Neural progenitor cell (in vitro differentiated cells): ENCODE measurements around the gene PRMT7. TPM values are rescaled to one million over a fixed set of nuclear protein-coding genes. Genes with fewer than 3 reads are reported as not detected.

Experiments used
- DNase-seq: peaks from one replicate; pipeline ENCODE4 v3.0.0-alpha.2; 2016; ENCODE audit warnings: low spot score
- H2AFZ ChIP-seq: fragments of 200-600 bp; sonication (generic); replicated peaks from 2 replicates; pipeline ENCODE4 v1.6.1; 2016; ENCODE audit warnings: antibody characterized with exemption
- H3F3A ChIP-seq: fragments of 200-600 bp; sonication (generic); 2 replicates; pipeline ENCODE4 v1.6.1; 2016; ENCODE audit warnings: antibody characterized with exemption, low read depth
- H3K27ac ChIP-seq: fragments of 200-600 bp; sonication (generic); 2 replicates; pipeline ENCODE4 v1.5.1; 2016; ENCODE audit warnings: mild to moderate bottlenecking
- H3K27me3 ChIP-seq: fragments of 200-600 bp; sonication (generic); 2 replicates; pipeline ENCODE4 v1.6.1; 2016; ENCODE audit warnings: mild to moderate bottlenecking, moderate library complexity
- H3K36me3 ChIP-seq: fragments of 200-600 bp; sonication (generic); 2 replicates; pipeline ENCODE4 v1.5.1; 2016
- H3K4me1 ChIP-seq: fragments of 200-600 bp; sonication (generic); 2 replicates; pipeline ENCODE4 v1.6.1; 2016; ENCODE audit warnings: mixed run types
- H3K4me2 ChIP-seq: fragments of 200-600 bp; sonication (generic); 2 replicates; pipeline ENCODE4 v1.6.1; 2016
- H3K4me3 ChIP-seq: fragments of 200-600 bp; sonication (generic); 2 replicates; pipeline ENCODE4 v1.5.1; 2016
- H3K79me2 ChIP-seq: fragments of 200-600 bp; sonication (generic); 2 replicates; pipeline ENCODE4 v1.6.1; 2016; ENCODE audit warnings: low read depth
- H3K9ac ChIP-seq: fragments of 200-600 bp; sonication (generic); 2 replicates; pipeline ENCODE4 v1.6.1; 2016
- H3K9me3 ChIP-seq: fragments of 200-600 bp; sonication (generic); 2 replicates; pipeline ENCODE4 v1.5.1; 2016; ENCODE audit warnings: low read depth
- H4K20me1 ChIP-seq: fragments of 200-600 bp; sonication (generic); 2 replicates; pipeline ENCODE4 v1.6.1; 2016; ENCODE audit warnings: low read depth
- H3K27ac Mint-ChIP-seq: 3 replicates; pipeline ENCODE4 v1.8.0; 2021; ENCODE audit warnings: mixed read lengths
- H3K27me3 Mint-ChIP-seq: 2 replicates; pipeline ENCODE4 v1.8.0; 2022; ENCODE audit warnings: low read depth, mild to moderate bottlenecking, inconsistent platforms, moderate library complexity, mixed read lengths; ENCODE audit not compliant: insufficient read depth
- H3K36me3 Mint-ChIP-seq: 3 replicates; pipeline ENCODE4 v1.8.0; 2021; ENCODE audit warnings: mixed read lengths
- H3K4me1 Mint-ChIP-seq: 3 replicates; pipeline ENCODE4 v1.8.0; 2021; ENCODE audit warnings: mixed read lengths
- H3K4me3 Mint-ChIP-seq: 3 replicates; pipeline ENCODE4 v1.8.0; 2021; ENCODE audit warnings: mild to moderate bottlenecking, moderate library complexity, mixed read lengths
- H3K9me3 Mint-ChIP-seq: 3 replicates; pipeline ENCODE4 v1.8.0; 2020; ENCODE audit warnings: mixed read lengths
- EZH2 ChIP-seq: fragments of 200-600 bp; sonication (generic); IDR thresholded peaks from 2 replicates; pipeline ENCODE4 v1.6.1; 2017; ENCODE audit warnings: antibody characterized with exemption, mild to moderate bottlenecking, moderate library complexity
- EZH2phosphoT487 ChIP-seq: fragments of 200-600 bp; sonication (generic); IDR thresholded peaks from 2 replicates; pipeline ENCODE4 v1.6.1; 2017; ENCODE audit warnings: antibody characterized with exemption
- small RNA-seq: library from RNA; depleted of rRNA; stranded (forward); fragments of <200 nt; gene quantifications from one replicate; pipeline ENCODE3, GENCODE V24; 2015
- total RNA-seq: library from RNA; depleted of rRNA; stranded (reverse); fragments of >200 nt; gene quantifications from 2 replicates; pipeline ENCODE4 v1.2.3, GENCODE V29; 2015; ENCODE audit warnings: low replicate concordance
- TF ChIP-seq, protein P1 (sequence below): fragments of 200-600 bp; sonication (generic); IDR thresholded peaks from 2 replicates; pipeline ENCODE4 v1.5.1; 2017; ENCODE audit warnings: antibody characterized with exemption, mild to moderate bottlenecking

PRMT7 gene
- total RNA-seq, 1 donor from 2014 or later, result 70.2 TPM

DNA sequence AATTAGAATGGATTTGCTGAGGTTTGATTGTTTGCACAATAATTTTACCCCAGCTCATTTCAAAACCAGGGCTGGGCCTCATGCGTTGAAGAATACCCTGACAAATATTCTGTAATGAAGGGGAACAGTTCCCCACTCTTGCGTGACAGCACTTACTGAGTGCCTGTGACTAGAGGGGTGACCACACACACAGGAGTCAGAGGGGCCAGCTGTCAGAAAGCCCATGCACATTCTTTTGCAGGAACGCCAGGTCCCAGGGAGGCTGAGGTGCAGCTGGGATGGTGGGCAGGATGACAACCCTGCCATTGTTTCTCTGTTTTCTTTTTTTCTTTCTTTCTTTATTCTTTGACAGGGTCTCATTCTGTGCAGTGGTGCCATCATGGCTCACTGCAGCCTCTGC is 92.9 kb downstream of the PRMT7 start:
- Mint-ChIP-seq H3K4me1 (peaks cover 34% of the 10 kb centered on the region), H3K4me3 (no peak overlapping the region), H3K9me3 (no peaks in the 10 kb centered on the region), H3K27ac (no peak overlapping the region), H3K27me3 (peaks cover 5% of the 10 kb centered on the region), H3K36me3 (no peaks in the 10 kb centered on the region)
- no peak overlapping the region for H3K9ac ChIP-seq
- H4K20me1 ChIP-seq, result no peaks in the 10 kb centered on the region
- DNase-seq, result no peak
- H3K4me1 ChIP-seq, result peaks cover 19% of the 10 kb centered on the region
- no peak overlapping the region for H3K27ac ChIP-seq
- H3K4me3 ChIP-seq, result no peak overlapping the region
- no peaks in the 10 kb centered on the region for H3K9me3 ChIP-seq
- no peak overlapping the region for H3K4me2 ChIP-seq
- H3K36me3 ChIP-seq, result no peaks in the 10 kb centered on the region
- no peaks in the 10 kb centered on the region for H3F3A ChIP-seq
- H2AFZ ChIP-seq, result no peak overlapping the region
- no peaks in the 10 kb centered on the region for H3K79me2 ChIP-seq
- TF ChIP-seq EZH2 (no peak), EZH2phosphoT487 (no peak)
- TF ChIP-seq, protein P1, sequence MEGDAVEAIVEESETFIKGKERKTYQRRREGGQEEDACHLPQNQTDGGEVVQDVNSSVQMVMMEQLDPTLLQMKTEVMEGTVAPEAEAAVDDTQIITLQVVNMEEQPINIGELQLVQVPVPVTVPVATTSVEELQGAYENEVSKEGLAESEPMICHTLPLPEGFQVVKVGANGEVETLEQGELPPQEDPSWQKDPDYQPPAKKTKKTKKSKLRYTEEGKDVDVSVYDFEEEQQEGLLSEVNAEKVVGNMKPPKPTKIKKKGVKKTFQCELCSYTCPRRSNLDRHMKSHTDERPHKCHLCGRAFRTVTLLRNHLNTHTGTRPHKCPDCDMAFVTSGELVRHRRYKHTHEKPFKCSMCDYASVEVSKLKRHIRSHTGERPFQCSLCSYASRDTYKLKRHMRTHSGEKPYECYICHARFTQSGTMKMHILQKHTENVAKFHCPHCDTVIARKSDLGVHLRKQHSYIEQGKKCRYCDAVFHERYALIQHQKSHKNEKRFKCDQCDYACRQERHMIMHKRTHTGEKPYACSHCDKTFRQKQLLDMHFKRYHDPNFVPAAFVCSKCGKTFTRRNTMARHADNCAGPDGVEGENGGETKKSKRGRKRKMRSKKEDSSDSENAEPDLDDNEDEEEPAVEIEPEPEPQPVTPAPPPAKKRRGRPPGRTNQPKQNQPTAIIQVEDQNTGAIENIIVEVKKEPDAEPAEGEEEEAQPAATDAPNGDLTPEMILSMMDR, result no peak
- no peaks in the 10 kb centered on the region for H3K27me3 ChIP-seq

DNA sequence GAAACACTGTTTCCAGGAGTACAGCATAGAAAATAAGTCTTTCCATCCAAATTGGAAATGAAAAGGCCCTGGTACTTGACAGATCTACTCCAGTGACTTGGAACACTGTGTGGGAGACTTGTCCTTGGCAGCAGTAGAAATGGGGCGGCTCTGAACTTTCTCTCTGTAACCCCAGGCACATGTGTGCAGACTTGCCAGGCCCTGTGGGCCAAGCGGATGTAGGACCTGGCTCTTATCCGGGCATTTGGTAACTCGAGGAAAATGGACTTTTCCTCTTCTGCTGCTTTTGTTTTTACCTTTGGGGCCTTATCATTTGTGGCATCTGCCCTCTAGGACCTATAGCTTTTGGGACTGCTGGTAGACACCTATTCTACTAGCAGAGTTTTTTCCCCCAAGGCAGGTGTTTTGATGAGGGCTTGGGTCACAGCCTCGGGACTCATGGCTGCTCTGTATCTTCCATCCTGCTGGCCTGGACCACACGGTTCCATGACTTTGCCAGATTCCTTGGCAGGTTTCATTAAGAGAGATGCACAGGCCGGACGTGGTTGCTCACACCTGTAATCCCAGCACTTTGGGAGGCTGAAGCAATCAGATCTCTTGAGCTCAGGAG is 94.0 kb downstream of the PRMT7 start:
- no peak overlapping the region for H3K4me3 Mint-ChIP-seq

DNA sequence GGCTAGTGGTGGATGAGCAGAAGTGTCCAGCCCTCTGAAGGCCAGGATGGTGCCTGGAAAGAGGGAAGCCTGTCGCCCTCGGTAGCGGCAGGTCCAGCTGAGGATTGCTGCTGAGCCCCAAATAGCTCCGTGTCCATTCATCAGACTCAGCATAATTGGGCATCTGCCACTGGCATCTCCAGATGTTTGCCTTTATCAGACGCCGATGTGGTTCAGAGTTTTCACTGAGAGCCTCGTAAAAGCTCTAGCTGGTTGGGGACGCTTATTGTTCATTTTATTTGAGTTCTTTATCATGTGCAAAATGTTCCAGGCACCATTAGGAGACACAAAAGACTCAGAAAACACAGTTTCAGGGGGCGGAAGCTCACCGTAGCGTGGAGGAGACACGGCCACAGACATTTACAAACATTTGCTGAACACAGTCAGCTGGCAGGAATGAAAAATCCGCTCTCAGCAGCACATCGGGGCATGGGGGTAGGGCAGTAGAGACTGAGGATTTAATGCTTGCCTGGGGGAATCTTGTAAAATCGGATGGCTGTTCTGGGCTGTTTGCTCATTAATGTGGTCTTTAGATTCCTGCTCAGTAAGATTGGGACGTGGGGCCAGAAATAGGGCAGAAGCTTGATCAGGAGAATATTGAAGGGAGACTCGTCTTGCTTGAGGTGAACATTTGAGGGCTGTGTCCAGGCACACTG is 95.8 kb downstream of the PRMT7 start:
- no peaks in the 10 kb centered on the region for H3K9me3 ChIP-seq
- no peaks in the 10 kb centered on the region for H3K27me3 ChIP-seq
- peak overlapping the region; percentile 17 for H3K27ac Mint-ChIP-seq
- peak overlapping the region; percentile 69 for H2AFZ ChIP-seq
- no peaks in the 10 kb centered on the region for H3K36me3 Mint-ChIP-seq
- H4K20me1 ChIP-seq, result no peaks in the 10 kb centered on the region
- H3K4me1 ChIP-seq, result peaks cover 23% of the 10 kb centered on the region
- H3K36me3 ChIP-seq, result no peaks in the 10 kb centered on the region
- no peak overlapping the region for H3K27ac ChIP-seq
- peaks cover 5% of the 10 kb centered on the region for H3K27me3 Mint-ChIP-seq
- no peaks in the 10 kb centered on the region for H3F3A ChIP-seq
- no peak for DNase-seq
- peak overlapping the region; percentile 14 for H3K4me2 ChIP-seq
- H3K4me1 Mint-ChIP-seq, result peaks cover 39% of the 10 kb centered on the region
- no peaks in the 10 kb centered on the region for H3K9me3 Mint-ChIP-seq
- no peak overlapping the region for H3K9ac ChIP-seq
- H3K4me3 ChIP-seq, result no peak overlapping the region
- no peak overlapping the region for H3K4me3 Mint-ChIP-seq
- TF ChIP-seq, protein P1, result no peak
- TF ChIP-seq EZH2phosphoT487 (no peak), EZH2 (no peak)
- no peaks in the 10 kb centered on the region for H3K79me2 ChIP-seq

More for the DNA sequence above, 94.0 kb downstream of the PRMT7 start:
- TF ChIP-seq, protein P1, result no peak
- TF ChIP-seq EZH2phosphoT487 (no peak), EZH2 (no peak)
- Mint-ChIP-seq H3K27ac (no peak overlapping the region), H3K9me3 (no peaks in the 10 kb centered on the region), H3K27me3 (peaks cover 5% of the 10 kb centered on the region), H3K36me3 (no peaks in the 10 kb centered on the region), H3K4me1 (peaks cover 39% of the 10 kb centered on the region)
- Histone ChIP-seq H4K20me1 (no peaks in the 10 kb centered on the region), H3K79me2 (no peaks in the 10 kb centered on the region), H3K9ac (no peak overlapping the region), H3K27me3 (no peaks in the 10 kb centered on the region), H3K9me3 (no peaks in the 10 kb centered on the region), H3K4me3 (no peak overlapping the region), H3K4me1 (peaks cover 23% of the 10 kb centered on the region), H2AFZ (no peak overlapping the region), H3F3A (no peaks in the 10 kb centered on the region), H3K36me3 (no peaks in the 10 kb centered on the region), H3K4me2 (no peak overlapping the region), H3K27ac (no peak overlapping the region)
- no peak for DNase-seq

Small RNAs within 50 kb of the gene (small RNA-seq; reads per million reads assigned to genes)
- not detected for gene RNU4-30P
- gene RNU6-1262P, result not detected

Other genes starting within 250 kb of the PRMT7 start
- 34.2 and 43.1 TPM in 2 replicates for gene NFATC3, start 225.6 kb upstream of the PRMT7 start, total RNA-seq
- 1.5 and 5.4 TPM in 2 replicates for gene ESRP2, start 74.9 kb upstream of the PRMT7 start, total RNA-seq
- 3.8 and 11.7 TPM in 2 replicates for gene PLA2G15, start 65.6 kb upstream of the PRMT7 start, total RNA-seq
- gene SLC7A6, start 46.5 kb upstream of the PRMT7 start, total RNA-seq, result 5.6 and 13.7 TPM in 2 replicates
- 18.7 and 18.8 TPM in 2 replicates for gene SLC7A6OS, start 73 bp upstream of the PRMT7 start, total RNA-seq
- gene SMPD3, start 137.5 kb downstream of the PRMT7 start, total RNA-seq, result 1.4 TPM in 1 of 2 replicates, not detected in the other
- 63.6 and 69.1 TPM in 2 replicates for gene ZFP90, start 228.3 kb downstream of the PRMT7 start, total RNA-seq